GM21786 (cell line): ENCODE results near the gene HNRNPM.
"Not testable (repeated sequence)": the region's sequence is repeated elsewhere in the genome, so short reads cannot be mapped to it uniquely, and the experiment has no call there.

Experiments
- ATAC-seq: cut with Tn5 transposase; IDR thresholded peaks from one replicate; pipeline ENCODE4 v1.9.1; 2021; ENCODE audit not compliant: unreplicated experiment

Gene HNRNPM

DNA sequence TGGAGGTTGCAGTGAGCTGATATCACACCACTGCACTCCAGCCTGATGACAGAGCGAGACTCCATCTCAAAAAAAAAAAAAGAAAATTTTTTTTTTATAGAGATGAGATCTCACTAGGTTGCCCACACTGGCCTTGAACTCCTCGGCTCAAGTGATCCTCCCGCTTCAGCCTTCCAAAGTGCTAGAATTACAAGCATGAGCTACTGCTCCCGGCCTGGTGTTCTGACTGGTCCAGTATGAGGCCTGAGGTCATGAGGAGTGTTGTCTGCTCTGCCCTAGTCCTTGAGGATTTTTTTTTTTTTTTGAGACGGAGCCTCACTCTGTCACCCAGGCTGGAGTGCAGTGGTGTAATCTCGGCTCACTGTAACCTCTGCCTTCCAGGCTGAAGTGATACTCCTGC, 19.4 kb upstream of the HNRNPM start:
- ATAC-seq, result not testable (repeated sequence)

DNA sequence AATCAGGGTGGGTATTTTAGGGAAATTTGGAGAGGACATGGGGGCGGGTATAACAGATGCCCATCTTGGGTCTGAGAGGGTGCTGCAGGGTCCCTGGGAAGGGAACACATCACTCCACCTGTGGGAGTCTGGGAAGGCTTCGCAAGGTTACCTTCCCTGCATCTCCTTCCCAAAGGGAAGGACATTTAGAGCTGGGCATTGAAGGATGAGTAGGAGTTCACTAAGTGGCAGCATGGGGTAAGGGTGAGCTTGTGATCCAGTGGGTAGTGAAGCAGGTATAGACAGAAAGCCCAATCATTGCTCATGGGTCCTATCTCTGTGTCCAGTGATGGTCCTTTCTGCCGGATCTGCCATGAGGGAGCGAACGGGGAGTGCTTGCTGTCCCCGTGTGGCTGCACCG, 18.5 kb upstream of the HNRNPM start:
- no peak for ATAC-seq

GRCh38 chr19:8429044-8429443, 15.7 kb upstream of the HNRNPM start:
- ATAC-seq, result no peak

GRCh38 chr19:8429826-8430225, 14.9 kb upstream of the HNRNPM start:
- no peak for ATAC-seq

- no peak for ATAC-seq
Measured at GRCh38 chr19:8430650-8431049, 14.1 kb upstream of the HNRNPM start.

DNA sequence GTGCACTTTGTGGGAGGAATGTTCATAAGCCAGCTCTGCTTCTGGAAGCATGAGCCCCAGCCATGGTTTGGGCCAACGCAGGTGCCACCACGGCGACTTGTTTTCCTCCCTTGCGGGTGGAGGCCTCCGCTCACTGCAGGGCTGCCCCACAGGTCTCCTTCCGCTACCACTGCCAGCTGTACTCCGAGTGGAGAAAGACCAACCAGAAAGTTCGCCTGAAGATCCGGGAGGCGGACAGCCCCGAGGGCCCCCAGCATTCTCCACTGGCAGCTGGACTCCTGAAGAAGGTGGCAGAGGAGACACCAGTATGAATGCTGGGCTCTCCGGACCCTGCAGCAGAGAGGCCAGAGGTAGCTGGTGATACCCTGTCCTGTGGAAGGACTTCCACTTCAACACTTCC, 6.5 kb upstream of the HNRNPM start:
- no peak for ATAC-seq

GRCh38 chr19:8441725-8442544, 2.8 kb upstream of the HNRNPM start:
- no peak for ATAC-seq

DNA sequence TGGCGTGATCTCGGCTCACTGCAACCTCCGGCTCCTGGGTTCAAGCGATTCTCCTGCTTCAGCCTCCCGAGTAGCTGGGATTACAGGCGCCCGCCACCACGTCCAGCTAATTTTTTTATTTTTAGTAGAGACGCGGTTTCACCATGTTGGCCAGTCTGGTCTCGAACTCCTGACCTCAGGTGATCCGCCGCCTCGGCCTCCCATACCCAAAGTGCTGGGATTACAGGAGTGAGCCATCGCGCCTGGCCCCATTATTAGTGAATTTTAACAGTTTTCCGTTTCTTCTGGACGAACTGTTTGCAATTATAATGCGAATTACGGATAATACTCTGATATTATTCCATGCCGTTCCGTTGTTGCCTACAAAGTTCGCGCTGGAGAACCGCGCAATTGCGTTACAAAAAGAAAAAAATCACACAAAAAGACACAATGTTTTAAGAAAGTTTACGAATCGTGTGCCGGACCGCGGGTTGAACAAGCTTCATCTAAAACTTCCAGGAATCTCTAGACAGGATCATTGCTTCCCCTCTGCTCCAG, 567 bp upstream of the HNRNPM start:
- ATAC-seq, result not testable (repeated sequence)

GRCh38 chr19:8445488-8446001, 770 bp downstream of the HNRNPM start:
- peak; percentile 22 for ATAC-seq

DNA sequence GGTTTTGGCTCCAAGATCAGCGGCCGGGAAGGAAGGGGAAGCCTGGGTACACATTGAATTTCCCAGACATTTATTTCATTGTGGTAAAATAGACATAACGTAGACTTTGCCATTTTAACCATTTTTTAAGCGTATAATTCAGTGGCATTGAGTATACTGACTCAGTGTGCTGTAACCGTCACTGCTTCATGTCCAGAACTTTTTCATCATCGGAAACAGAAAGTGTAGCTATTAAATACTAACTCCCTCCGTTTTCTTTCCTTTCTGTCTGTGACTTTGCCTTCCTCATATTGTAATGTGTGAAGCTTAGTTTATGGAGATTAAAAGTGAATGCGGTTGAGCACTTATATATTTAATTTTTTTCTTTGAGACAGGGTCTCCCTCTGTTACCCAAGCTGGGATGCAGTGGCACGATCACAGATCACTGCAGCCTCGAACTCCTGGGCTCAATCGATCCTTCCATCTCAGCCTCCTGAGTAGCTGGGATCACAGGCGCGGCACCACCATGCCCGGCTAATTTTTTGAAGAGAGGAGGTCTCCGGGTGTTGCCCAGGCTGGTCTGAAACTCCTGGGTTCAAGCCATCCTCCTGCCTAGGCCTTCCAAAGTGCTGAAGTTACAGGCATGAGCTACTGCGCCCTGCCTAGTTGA, 1.4 kb downstream of the HNRNPM start:
- ATAC-seq, result no peak

GRCh38 chr19:8449830-8450229, 5.1 kb downstream of the HNRNPM start:
- no peak for ATAC-seq

DNA sequence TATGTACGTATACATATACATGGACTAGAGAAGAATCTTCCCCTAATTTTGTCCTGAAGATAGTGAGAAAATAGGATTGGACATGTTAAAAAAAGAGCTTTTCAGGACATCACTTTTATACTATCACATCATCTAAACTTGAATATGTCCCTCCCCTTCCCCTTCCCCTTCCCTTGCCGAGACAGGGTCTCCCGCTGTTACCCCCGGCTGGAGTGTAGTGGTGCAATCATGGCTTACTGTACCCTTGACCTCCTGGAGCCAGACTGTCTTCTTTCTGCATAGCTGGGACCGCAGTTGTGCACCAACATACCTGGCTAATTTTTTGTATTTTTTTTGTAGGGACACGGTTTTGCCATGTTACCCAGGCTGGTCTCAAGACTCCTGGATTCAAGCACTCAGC, 6.6 kb downstream of the HNRNPM start:
- ATAC-seq, result no peak

DNA sequence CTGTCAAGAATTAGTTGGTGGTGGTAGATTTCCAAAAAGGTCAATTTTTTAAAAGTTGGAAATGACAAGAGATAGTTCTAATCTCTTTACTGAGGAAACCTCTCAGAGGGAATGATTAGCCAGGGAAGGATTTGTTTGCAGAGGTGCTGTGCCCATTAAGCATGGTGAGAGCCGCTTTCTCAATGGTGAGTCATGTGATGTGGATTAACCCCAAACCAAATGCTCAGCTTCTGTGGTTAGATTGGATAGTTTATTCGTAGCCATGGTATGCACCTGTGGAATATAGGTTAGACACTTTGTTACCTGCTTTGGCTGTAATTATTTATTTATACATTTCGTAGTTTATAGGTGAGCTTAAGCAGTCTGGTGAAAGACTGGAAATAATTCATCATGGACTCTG, 7.1 kb downstream of the HNRNPM start:
- ATAC-seq, result no peak

DNA sequence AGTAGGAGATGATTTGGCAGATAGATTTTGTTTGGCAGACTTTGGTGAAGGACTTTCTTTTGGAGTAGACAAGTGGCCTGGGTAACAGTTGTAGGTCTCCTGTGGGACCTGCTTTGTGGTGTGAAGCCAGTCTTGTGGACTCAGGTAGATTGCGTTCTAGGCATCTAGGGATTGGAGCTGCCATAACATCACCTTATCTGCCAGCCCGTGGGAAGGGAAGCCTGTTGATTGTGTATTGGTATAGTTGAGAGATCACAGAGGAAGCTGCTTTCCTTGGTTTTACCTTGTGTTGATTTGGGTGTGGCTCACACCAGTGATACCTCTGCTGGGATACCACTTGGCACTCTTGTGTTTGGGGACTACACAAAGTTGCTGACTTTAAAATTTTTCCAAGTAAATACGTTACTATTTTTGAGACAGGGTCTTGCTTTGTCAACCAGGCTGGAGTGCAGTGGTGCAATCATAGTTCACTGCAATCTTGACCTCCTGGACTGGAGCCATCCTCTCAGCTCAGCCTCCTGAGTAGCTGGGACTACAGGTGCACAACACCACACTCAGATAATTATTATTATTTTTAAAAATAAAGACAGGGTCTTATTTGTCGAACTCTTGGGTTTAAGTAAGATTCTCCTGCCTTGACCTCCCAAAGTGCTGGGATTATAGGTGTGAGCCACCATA, 7.8 kb downstream of the HNRNPM start:
- ATAC-seq, result no peak

GRCh38 chr19:8453616-8454015, 8.8 kb downstream of the HNRNPM start:
- ATAC-seq, result no peak

DNA sequence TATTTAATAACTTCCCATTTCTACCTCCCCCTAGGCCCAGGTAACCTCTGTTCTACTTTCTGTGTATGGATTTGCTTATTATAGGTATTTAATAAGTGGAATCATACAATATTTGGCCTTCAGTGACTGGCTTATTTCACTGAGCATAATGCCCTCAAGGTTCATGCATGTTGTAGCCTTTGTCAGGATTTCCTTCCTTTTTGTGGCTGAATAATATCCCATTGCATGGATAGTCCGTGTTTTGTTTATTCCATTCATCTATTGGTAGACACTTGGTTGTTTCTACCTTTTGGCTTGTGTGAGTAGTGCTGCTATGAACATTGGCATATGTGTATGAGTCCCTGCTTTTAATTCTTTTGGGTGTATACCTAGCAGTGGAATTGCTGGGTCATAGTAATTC, 9.4 kb downstream of the HNRNPM start:
- no peak for ATAC-seq

DNA sequence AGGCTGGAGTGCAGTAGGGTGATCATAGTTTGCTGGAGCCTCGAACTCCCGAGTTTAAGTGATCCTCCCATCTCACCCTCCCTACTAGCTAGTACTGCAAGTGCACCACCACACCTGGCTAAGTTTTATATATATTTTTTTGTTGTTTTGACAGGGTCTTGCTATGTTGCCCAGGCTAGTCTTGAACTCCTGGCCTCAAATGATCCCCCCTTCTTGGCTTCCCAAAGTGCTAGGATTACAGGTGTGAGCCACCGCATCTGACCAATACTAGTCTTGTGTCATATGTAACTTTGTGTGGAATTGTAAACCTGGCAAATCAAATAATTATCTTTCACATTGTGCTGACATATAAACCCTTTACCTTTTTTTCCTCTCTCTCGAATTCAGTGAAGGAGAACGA, 10.2 kb downstream of the HNRNPM start:
- ATAC-seq, result no peak

- ATAC-seq, result no peak
Measured at GRCh38 chr19:8456064-8456463, 11.3 kb downstream of the HNRNPM start.

DNA sequence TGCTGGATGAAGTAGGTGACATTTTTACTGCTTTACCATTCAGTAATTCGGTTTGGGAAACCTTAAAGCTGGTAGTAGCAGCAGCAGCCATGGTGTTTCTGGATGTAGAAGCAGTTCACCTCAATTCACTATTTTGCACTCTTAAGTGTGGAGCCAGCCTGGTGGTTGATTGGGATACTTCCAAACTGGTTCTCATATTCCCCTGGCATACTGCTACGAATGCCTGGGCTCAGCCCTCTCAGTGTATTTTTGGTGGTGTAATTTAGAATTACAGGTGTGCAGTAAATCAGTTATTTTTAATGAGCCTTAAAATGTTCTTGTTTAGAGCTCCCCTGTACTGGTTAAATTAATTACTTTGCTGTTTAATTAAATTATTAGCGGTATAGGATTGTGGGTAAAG, 12.4 kb downstream of the HNRNPM start:
- no peak for ATAC-seq

GRCh38 chr19:8457827-8458226, 13.1 kb downstream of the HNRNPM start:
- ATAC-seq, result no peak

DNA sequence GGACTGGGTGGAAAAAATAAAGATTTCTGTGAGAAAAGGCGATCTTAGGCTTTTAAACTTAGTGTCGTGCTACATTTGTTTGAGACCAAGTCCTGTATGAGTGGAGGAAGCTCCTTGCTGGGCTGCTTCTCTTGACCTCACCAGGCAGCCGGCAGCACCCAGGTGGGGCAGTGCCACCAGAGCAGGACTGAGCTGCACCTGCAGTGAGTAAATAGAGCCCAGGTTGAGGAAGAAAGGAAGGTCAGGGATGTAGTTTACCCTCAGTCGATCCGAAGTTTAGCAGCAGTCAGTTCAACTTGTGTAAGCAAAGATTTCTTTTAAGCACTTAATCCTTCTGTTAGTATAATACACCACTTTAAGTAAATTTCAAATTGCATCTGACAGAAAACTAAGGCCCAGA, 13.6 kb downstream of the HNRNPM start:
- no peak for ATAC-seq

DNA sequence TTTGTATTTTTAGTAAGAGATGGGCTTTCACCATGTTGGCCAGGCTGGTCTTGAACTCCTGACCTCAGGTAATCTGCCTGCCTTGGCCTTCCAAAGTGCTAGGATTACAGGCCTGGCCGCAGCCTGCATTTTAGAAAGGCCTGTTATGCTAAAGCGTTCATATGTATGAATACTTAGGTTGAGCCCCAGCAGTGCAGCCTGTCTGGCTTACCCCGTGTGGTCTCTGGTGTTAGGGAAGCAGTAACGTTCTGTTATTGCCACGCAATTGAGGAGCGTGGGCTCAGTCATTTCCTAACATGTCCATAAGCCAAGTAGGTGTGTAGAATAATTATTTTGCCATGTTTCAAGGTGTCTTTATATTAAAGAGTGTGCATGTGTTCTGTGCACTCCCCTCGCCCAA, 14.3 kb downstream of the HNRNPM start:
- no peak for ATAC-seq
